Common myeloid progenitor, CD34-positive (primary cell): ENCODE data around the gene M1AP.

Source experiments
- CTCF ChIA-PET: fragments of 350-600 bp; sonication (Branson Sonifier 250); formaldehyde crosslinking; loops from one replicate; lab custom pipeline; 2021; ENCODE audit warnings: antibody characterized with exemption; lab: Charles Lee
- POLR2A ChIA-PET: fragments of 350-600 bp; sonication (Branson Sonifier 250); formaldehyde crosslinking; loops from one replicate; lab custom pipeline; 2021; ENCODE audit warnings: antibody characterized with exemption; lab: Charles Lee
- DNase-seq, 3 donors: peaks; one replicate each; pipeline versions ENCODE4 v3.0.0 to v3.0.0-alpha.2; 2013
- H3K27ac ChIP-seq, 2 experiments: 1 replicate in 1 of 2; 2 replicates in 1 of 2; pipeline ENCODE4 v1.7.0; 2013; ENCODE audit warnings: inconsistent platforms in 2 of 2, low read length in 2 of 2, mild to moderate bottlenecking in 2 of 2, low read depth in 1 of 2, moderate library complexity in 1 of 2; ENCODE audit not compliant: severe bottlenecking in 2 of 2, insufficient read depth in 1 of 2, poor library complexity in 1 of 2
- H3K27me3 ChIP-seq, 5 experiments: replicated peaks in 2 of 5; 1 replicate in 3 of 5; 2 replicates in 2 of 5; pipeline versions ENCODE4 v1.6.1 to v1.7.0; 2013; ENCODE audit warnings: low read length in 4 of 5, mild to moderate bottlenecking in 2 of 5, moderate library complexity in 2 of 5, inconsistent platforms in 1 of 5; ENCODE audit not compliant: insufficient read depth in 5 of 5, control insufficient read depth in 4 of 5
- H3K36me3 ChIP-seq, 4 experiments: 1 replicate in 2 of 4; 2 replicates in 2 of 4; pipeline versions ENCODE4 v1.6.1 to v1.7.0; 2013; ENCODE audit warnings: low read length in 3 of 4, control low read depth in 1 of 4, mild to moderate bottlenecking in 1 of 4; ENCODE audit not compliant: control insufficient read depth in 4 of 4, insufficient read depth in 4 of 4
- H3K4me1 ChIP-seq, 4 experiments: 1 replicate in 3 of 4; 2 replicates in 1 of 4; pipeline versions ENCODE4 v1.6.1 to v1.7.1; 2013; ENCODE audit warnings: low read length in 3 of 4, mild to moderate bottlenecking in 3 of 4, control low read depth in 1 of 4, inconsistent platforms in 1 of 4, moderate library complexity in 1 of 4; ENCODE audit not compliant: control insufficient read depth in 4 of 4, insufficient read depth in 4 of 4; ENCODE audit errors: control extremely low read depth in 1 of 4
- H3K4me3 ChIP-seq, 7 experiments: 1 replicate in 4 of 7; 2 replicates in 3 of 7; pipeline versions ENCODE4 v1.5.1 to v1.7.0; 2013; ENCODE audit warnings: mild to moderate bottlenecking in 7 of 7, low read length in 6 of 7, moderate library complexity in 6 of 7, inconsistent platforms in 2 of 7, low read depth in 2 of 7, control low read depth in 1 of 7; ENCODE audit not compliant: insufficient read depth in 4 of 7, control insufficient read depth in 1 of 7; ENCODE audit errors: extremely low read depth in 1 of 7
- H3K9me3 ChIP-seq, 5 experiments: 1 replicate in 4 of 5; 2 replicates in 1 of 5; pipeline versions ENCODE4 v1.6.1 to v1.7.1; 2013; ENCODE audit warnings: low read length in 4 of 5, mild to moderate bottlenecking in 2 of 5, inconsistent platforms in 1 of 5, low read depth in 1 of 5, moderate library complexity in 1 of 5; ENCODE audit not compliant: control insufficient read depth in 4 of 5, insufficient read depth in 2 of 5; ENCODE audit errors: control extremely low read depth in 1 of 5
- WGBS: methylation state at CpG from one replicate; pipeline ENCODE4 v1.1.5; 2013; ENCODE audit not compliant: insufficient coverage; 5-methylcytosine and 5-hydroxymethylcytosine counted together

The M1AP gene

DNA sequence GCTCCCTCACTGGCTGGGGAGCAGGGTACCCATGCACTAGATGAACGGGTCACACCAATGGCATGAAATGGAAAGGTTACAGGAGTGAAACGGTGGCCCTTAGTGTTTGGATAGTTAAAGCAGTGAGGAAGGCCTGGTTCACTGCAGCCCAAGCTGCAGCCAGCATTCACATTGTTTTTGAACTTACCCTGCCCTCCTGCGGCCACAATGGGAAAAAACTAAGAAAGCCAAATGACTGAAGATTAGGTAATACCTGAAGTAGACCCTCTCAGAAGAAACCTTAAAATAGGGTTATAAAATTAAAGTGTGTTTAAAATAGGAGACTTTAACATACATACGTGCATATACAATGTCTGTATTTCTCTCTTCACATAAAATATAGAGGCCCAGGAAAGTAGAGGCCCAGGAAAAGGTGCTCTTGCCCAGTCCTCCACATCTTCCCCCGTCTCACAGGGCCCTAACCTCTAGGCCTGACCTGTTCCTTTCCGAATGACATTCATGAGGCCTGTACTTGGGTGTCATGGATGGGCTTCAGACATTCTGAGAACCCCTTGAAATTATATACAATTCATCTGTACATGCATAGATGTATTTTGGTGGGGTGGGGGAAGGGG lies 60.4 kb downstream of the M1AP start:
- peak; percentile 77 to 88 (median 84) for DNase-seq
- 0% methylated on average over 1 of the region's 6 CpGs for WGBS
- ChIA-PET CTCF (interaction anchor here (0.6 to 10.7 kb wide), 26 partner anchors 12 to 253 kb away, joined by 3 to 210 read pairs (median 9); partner anchors contain the start of genes AUP1, CCDC142, HTRA2 and LBX2), POLR2A (no interaction called here)
- Histone ChIP-seq H3K27me3 (no peaks in the 10 kb centered on the region), H3K4me3 (no peak overlapping the region), H3K36me3 (no peaks in the 10 kb centered on the region), H3K9me3 (no peaks in the 10 kb centered on the region), H3K4me1 (peaks cover 17 to 48% (median 26%) of the 10 kb centered on the region in 4 experiments), H3K27ac (no peak overlapping the region)

DNA sequence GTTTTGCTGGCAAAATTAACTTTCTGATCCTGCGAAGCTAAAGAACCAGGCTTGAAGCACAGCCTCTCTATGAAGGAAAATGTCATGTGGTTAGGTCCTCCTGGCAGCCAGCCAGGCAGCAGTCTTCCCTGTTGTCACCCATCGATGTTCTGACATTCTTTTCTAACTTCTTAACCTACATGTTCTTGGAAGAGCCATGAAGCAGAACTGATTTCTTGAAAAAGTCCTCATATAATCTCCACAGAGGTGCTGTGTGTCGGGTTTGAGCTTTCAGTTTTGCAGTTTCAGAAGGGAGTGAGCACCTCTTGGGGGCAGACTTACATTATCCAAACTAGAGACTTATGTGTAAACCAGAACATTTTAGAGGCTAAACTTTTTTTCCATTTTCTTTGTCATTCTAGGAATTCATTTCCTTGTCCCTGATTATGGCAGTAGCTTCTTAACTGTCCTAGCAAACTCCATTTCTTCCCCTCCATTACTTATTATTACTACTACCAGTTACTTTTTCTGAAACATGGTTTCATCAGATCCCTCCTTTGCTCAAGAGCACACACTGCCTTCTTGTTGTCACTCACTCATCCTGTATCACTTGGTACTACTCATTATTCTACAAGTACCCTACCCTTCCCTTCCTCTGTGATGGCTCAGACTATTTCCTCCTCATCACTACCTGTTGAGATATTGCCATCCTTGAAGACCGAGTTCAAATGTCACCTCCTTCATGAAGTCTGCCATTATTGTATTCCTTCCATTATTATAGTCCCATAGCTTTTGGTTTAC lies 62.5 kb downstream of the M1AP start:
- Histone ChIP-seq H3K4me1 (peaks cover 17 to 48% (median 26%) of the 10 kb centered on the region in 4 experiments), H3K36me3 (no peaks in the 10 kb centered on the region), H3K9me3 (no peaks in the 10 kb centered on the region), H3K4me3 (peak overlapping the region in 2 of 7 experiments; percentile 22 to 37), H3K27ac (peak overlapping the region in 1 of 2 experiments; percentile 14), H3K27me3 (no peaks in the 10 kb centered on the region)
- ChIA-PET POLR2A (interaction anchor here (0.6 to 0.7 kb wide), 2 partner anchors 13 to 371 kb away, joined by 3 read pairs; no protein-coding TSS in a partner anchor), CTCF (interaction anchor here (0.6 to 10.7 kb wide), 21 partner anchors 10 to 1209 kb away, joined by 3 to 210 read pairs (median 5); partner anchors contain the start of genes AUP1, CCDC142, HTRA2 and INO80B)
- 23% methylated on average over 3 of the region's 4 CpGs for WGBS
- peak; percentile 15 to 33 (median 20) for DNase-seq

DNA sequence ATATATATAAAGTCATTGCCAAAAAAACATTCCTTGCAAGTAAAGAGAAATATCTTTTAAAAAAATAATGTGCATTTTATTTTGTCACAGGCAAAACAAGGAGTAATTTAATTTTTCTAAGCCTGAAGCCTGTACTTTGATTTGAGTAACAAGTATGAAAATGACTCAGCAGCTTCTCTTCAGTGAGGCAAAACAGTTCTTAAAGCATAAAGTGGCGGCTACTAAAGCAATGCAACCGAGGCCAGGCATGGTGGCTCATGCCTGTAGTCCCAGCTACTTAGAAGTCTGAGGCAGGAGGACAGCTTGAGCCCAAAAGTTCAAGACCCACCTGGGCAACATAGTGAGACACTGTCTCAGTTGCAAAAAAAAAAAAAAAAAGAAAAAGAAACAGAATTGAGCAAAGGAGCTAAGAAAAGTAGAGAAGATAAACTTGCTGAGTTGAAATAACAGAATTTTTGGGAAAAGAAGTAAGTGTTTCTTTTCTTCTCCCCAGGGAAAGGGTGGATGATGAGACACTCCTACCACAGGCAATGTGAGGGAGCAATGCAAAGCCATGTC lies 64.0 kb downstream of the M1AP start:
- no peaks in the 10 kb centered on the region for H3K36me3 ChIP-seq
- 29% methylated on average over 2 of the region's 2 CpGs for WGBS
- POLR2A ChIA-PET: no interaction called here
- no peaks in the 10 kb centered on the region for H3K9me3 ChIP-seq
- H3K27me3 ChIP-seq: no peaks in the 10 kb centered on the region
- peaks cover 17 to 47% (median 25%) of the 10 kb centered on the region in 4 experiments for H3K4me1 ChIP-seq
- no peak overlapping the region for H3K4me3 ChIP-seq
- H3K27ac ChIP-seq: no peak overlapping the region
- CTCF ChIA-PET: interaction anchor here (0.7 to 10.7 kb wide), 11 partner anchors 9 to 388 kb away, joined by 3 to 210 read pairs (median 7); partner anchors contain the start of genes AUP1, HTRA2, LBX2 and LOXL3
- DNase-seq: peak in 2 of 3 donors; percentile 30 to 46

DNA sequence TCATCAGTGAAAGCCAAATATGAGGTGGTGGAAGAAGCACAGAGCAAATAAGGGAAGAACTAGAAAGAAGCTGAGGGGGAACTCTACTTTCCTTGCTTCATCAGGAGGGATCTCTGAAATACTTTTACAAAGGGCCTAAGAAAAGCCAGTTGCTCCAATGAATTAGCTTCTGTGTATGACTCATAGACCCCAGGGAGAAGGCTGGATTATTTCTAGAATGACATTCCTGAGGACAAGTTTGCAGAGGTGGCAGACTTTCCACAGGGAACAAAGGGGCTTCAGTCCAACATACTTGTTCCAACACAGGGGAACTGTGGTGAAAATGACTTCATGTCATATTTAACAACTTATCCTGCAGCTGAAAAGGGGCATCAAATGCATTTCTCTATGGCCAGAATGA lies 64.6 kb downstream of the M1AP start:
- no peaks in the 10 kb centered on the region for H3K9me3 ChIP-seq
- H3K4me3 ChIP-seq: no peak overlapping the region
- H3K27me3 ChIP-seq: no peaks in the 10 kb centered on the region
- CTCF ChIA-PET: interaction anchor here (0.7 to 10.7 kb wide), 9 partner anchors 8 to 388 kb away, joined by 3 to 210 read pairs (median 22); partner anchors contain the start of genes AUP1, HTRA2 and PCGF1
- H3K4me1 ChIP-seq: peaks cover 17 to 49% (median 29%) of the 10 kb centered on the region in 4 experiments
- no peaks in the 10 kb centered on the region for H3K36me3 ChIP-seq
- no peak overlapping the region for H3K27ac ChIP-seq
- DNase-seq: no peak
- POLR2A ChIA-PET: interaction anchor here (1.3 kb wide), 1 partner anchor 9 kb away, joined by 4 read pairs; no protein-coding TSS in a partner anchor

DNA sequence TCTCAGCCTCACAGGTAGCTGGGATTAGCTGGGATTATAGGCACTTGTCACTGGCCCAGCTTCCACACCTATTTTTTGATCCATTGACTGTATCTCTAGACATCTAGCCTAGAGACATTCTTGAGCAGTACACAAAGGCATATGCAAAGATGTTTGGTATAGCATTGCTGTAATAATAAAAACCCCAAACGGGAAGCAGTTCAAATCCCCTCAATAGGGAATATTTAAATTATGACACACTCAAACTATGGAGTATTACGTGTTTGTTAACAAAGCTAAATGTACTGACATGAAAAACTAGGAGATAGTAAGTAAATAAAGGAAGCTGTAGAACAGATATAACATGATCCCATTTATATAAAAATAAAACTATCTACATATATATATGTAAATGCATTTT lies 65.9 kb downstream of the M1AP start:
- Histone ChIP-seq H3K4me3 (no peak overlapping the region), H3K9me3 (no peaks in the 10 kb centered on the region), H3K27me3 (no peaks in the 10 kb centered on the region), H3K4me1 (peaks cover 25 to 58% (median 41%) of the 10 kb centered on the region in 4 experiments), H3K36me3 (no peaks in the 10 kb centered on the region), H3K27ac (no peak overlapping the region)
- no CpG with 5 or more reads among the region's 2 CpGs for WGBS
- ChIA-PET CTCF (interaction anchor here (1.2 to 10.7 kb wide), 4 partner anchors 7 to 56 kb away, joined by 3 to 210 read pairs (median 56); partner anchors contain the start of genes AUP1, DQX1 and HTRA2), POLR2A (interaction anchor here (1.3 kb wide), 1 partner anchor 8 kb away, joined by 4 read pairs; no protein-coding TSS in a partner anchor)
- DNase-seq: no peak

DNA sequence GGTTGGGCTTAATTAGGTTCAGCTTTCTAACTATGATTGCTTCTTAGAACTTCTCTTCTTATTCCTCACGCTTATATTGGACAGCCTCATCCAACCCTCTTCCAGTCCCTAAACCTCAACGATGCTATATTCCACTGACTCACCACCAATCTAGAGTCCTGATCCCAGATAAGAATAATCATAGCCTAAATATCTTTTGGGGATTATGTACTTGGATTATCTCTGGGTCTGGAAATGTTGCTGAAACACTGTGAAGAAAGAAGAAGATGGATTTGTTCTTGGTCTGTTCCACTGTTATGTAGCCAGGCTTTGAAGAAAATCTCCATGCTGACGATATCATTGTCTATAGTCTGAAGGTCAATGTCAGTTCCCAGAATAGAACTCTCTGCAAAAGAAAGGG lies 66.7 kb downstream of the M1AP start:
- Histone ChIP-seq H3K4me1 (peaks cover 31 to 63% (median 46%) of the 10 kb centered on the region in 4 experiments), H3K27me3 (no peaks in the 10 kb centered on the region), H3K4me3 (no peak overlapping the region), H3K36me3 (no peaks in the 10 kb centered on the region), H3K9me3 (no peaks in the 10 kb centered on the region), H3K27ac (no peak overlapping the region)
- CTCF ChIA-PET: interaction anchor here (1.2 to 10.7 kb wide), 3 partner anchors 37 to 55 kb away, joined by 3 to 210 read pairs (median 3); partner anchors contain the start of genes AUP1, DQX1 and HTRA2
- DNase-seq: no peak
- 92% methylated on average over 2 of the region's 3 CpGs for WGBS
- POLR2A ChIA-PET: no interaction called here
